COLO668 (cell line): ENCODE results near the gene RPL10.

Source experiments
- DNase-seq: peaks from one replicate; lab custom pipeline; 2025; ENCODE audit not compliant: unreplicated experiment; lab: John Stamatoyannopoulos, UW

Gene RPL10

DNA sequence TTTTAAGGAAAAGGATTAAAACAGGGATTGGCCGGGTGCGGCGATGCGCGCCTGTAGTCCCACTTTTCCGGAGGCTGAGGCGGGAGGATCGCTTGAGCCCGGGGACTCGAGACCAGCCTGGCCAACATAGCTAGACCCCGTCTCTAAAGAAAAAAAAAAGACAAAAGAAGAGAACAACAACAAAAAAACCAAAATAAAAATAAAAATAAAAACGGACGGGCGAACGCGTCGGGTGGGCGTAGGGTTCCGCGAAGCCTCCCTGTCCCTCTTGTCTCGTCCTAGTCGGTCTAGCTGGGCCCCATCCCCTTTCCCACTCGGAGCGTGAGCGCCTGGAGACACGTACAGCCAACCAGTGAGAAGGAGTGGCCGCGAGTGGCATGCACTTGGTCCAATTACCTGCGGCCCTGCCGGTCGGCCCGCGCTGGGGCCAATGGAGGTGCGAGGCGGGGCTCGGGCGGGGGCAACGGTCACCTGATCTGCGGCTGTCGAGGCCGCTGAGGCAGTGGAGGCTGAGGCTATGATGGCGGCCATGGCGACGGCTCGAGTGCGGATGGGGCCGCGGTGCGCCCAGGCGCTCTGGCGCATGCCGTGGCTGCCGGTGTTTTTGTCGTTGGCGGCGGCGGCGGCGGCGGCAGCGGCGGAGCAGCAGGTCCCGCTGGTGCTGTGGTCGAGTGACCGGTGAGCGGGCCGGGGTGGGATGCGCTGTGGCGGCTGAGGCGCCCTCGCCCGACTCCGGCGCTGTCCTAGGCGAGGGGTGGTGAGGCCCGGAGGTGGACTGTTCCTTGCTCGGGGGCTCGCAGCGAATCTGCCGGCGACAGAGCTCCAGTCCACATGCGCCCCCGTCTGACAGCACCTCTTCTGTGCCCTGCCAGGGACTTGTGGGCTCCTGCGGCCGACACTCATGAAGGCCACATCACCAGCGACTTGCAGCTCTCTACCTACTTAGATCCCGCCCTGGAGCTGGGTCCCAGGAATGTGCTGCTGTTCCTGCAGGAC, 30.3 kb downstream of the RPL10 start, which contains the start of gene ATP6AP1:
Gene ATP6AP1 (plus strand): TSS at position 502 of the 996 bp plus-strand sequence. CDS start 16 bp downstream, at position 518.
- peak; percentile 98 for DNase-seq

DNA sequence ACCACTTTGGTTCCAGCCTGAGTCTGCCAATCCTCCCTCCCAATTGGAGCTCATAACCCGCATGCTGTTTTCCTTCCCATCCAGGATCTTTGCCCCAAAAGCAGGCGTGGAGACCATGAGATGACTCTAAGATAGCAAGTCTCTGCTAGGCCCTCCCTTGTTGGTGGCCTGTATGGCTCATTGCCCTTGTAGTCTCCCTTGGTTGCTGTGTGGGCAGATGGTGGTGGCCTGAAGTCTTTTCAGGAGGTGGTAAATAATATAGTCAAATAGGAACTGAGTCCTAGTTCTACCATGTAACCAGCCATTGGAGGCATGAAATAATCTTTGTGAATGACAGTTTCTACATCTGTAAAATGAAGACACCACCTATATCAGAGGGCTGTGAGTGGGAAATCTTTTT, 31.5 kb downstream of the RPL10 start:
- no peak for DNase-seq

DNA sequence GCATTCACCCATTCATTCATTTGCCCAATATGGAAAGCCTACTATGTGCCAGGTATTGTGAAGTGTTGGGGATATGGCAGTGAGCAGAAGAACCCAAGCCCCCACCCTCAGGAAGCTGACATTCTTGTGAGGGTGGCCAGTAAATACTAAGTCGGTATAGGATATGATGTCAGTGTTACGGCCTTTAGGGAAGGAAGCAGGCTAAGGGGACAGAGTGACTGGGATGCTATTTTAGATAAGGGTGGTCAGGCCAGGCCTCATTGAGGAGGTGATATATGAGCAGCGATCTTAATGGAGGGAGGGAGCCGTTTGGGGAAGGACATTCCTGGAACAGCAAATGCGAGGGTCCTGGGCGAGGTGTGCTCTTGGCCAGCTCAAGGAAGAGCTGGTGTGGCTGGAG, 32.3 kb downstream of the RPL10 start:
- no peak for DNase-seq

DNA sequence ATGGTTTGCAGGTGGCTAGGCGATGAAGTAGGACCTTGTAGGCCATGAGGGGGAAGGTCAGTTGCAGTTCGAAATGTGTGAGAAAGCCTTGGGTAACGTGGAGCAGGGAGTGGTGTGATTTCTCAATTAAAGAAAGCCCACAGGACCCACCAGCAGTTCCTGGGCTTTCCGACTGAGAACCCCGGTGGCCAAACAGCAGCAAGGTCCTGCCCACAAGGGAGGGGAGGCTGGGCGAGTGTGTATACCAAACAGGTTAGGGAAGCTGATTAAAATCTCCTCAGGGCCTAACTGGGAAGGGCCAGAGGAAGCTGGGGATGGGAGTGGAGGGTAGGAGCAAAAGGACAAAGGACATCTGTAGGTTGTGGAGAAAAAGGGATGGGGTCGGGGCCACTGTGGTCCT, 32.7 kb downstream of the RPL10 start:
- no peak for DNase-seq

DNA sequence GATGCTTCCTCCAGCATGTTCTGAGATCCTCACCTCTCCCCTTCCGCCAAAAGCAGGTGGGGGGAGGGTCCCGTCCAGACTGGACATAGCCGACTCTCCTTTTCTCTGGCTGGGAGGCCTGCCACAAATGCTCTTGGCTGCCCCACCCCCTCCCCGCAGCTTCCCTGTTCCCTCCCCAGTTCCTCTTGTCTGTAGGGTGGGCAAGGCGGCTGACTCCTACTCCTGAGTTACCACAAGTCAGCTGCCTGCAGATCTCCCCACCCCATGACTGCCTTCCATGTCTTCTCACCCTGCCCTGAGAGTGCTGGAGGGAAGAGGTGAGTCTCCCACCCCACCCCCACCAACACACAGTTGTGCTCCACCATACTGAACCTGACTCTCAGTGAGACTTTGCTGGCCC, 33.2 kb downstream of the RPL10 start:
- no peak for DNase-seq

DNA sequence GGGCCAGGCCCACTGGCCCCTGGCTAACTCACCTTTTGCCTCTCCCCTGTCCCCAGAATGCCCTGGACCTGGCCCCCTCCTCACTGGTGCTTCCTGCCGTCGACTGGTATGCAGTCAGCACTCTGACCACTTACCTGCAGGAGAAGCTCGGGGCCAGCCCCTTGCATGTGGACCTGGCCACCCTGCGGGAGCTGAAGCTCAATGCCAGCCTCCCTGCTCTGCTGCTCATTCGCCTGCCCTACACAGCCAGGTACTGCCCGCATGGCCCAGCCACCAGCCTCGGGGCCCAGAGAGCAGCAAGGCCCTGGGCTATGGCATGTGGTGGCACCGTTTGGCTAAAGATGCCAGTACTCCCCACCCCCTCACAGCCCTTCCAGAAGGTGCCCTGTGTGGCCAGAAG, 34.0 kb downstream of the RPL10 start:
- no peak for DNase-seq

DNA sequence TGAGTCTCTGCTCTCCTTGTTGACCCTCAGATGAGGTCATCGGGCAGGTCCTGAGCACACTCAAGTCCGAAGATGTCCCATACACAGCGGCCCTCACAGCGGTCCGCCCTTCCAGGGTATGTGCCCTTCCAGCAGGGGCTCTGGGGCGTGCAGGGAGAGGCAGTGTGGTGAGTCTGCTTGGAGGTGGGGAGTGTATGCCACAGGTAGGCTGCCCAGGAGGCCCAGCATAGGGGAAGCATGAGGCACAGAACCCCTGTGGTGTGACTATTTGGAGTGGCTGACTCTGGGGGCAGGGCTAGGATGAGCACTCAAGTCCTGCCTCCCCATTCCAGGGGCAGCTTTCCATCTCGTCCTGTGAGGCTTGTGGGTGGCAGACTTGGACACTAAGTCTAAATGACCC, 35.4 kb downstream of the RPL10 start:
- DNase-seq = no peak

DNA sequence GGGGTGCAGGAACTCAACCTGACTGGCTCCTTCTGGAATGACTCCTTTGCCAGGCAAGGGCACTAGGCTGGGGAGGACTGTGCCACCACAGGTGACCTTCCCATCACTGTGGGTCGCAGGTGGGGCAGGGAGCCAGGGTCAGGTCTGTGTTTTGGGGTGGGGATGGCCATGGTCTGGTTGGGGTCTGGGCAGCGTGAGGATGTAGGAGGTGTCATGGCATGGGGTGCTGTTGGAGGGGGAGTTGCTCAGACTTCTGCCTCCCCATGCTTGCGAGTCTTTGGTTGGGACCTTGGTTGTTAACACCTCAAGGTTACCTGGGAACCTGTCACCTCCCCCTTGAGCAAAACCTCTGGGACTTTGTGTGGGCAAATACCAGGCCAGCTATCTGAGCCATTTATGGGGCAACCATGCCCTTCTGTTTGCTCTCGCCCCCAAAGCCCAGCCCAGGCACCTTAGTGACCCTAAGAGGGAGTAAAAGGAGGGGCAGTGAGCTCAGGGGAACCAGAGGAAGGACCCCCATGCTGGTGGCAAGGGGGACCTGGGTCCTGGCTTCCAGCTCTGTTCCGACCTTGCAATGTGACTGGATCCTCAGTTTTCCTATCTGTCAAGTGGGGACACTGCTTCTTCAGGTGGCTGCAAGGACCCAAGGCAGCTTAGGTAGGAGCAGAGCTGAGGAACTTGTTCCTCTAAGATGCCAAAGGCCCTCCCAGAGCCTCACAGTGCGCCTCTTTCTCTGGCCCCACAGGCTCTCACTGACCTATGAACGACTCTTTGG, 36.4 kb downstream of the RPL10 start:
- DNase-seq = no peak

DNA sequence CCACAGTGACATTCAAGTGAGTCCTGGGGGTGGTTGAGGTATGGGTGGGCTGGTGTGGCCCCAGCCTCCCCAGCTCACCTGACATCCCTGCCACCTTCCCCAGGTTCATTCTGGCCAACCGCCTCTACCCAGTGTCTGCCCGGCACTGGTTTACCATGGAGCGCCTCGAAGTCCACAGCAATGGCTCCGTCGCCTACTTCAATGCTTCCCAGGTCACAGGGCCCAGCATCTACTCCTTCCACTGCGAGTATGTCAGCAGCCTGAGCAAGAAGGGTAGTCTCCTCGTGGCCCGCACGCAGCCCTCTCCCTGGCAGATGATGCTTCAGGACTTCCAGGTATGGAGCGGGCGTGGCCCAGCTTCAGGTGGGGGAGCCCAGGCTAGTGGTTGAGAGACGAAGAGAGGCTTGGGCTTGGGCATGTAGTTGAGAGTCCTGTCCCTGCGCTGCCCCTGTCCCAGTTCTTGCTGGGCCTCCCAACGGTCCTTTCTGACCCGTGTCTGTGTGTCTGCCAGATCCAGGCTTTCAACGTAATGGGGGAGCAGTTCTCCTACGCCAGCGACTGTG, 37.1 kb downstream of the RPL10 start:
- DNase-seq = no peak

DNA sequence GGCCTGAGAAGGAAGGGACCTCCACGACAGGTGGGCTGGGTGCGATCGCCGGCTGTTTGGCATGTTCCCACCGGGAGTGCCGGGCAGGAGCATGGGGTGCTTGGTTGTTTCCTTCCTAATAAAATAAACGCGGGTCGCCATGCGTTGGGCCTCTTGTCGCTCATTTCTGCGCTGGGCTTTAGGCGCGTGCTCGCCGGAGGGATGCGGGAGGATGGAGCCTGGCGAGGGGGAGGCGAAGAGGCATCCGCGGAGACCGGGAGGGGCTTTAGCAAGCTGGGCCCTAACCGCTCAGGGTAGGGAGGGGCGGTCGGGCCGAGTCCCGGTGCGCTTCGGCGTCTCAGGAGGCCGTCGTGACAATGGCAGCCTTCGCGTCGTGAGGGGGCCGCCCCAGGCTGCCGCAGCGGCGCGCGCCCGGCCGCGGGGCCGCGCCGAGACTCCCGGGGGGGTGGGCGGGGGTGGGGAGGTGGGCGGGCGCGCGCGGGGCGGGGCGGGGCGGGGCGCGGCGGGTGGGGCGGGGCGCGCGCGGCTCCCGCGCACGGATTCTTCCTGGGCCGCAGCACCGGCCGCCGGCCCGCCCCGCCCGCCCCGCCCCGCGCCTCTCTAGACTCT, 38.3 kb downstream of the RPL10 start:
- peak; percentile 77 for DNase-seq

DNA sequence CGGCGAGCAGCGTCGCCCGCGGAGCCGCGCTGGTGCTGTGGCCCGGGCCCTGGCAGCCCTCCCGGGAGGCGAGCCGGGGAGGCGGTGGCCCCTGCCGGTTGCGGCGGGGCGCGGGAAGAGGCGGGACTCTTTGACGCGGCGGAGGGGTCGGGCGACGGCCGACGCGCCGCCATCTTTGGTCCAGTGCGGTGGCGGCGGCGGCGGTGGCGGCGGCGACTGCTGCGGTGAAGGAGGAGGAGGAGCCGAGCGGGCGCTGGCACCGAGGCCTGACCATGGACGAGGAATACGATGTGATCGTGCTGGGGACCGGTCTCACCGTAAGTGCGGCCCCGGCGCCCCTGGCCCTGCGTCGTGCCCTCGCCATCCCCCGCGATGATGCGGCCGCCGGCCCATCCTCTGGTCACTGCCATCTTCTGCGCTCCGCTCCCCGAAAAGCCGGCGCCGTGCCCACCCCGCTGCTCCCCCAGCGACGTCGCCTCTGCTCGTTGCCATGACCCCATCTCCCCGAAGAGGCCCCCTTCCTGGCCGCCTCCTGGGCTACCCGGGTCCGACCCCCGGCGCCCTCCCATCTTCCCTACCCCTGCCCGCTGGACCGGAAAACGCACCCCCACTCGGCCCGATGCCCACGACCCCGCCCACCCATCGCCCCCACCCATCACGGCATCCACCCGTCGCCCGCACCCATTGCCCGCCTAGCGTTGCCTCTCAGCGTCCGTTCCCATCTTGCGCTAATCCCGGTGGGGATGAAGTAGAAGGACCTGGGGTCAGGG, 39.0 kb downstream of the RPL10 start, which contains the start of gene GDI1:
Gene GDI1 (plus strand): TSS at position 172 of the 770 bp plus-strand sequence. CDS start 101 bp downstream, at position 273.
- peak; percentile 77 for DNase-seq

DNA sequence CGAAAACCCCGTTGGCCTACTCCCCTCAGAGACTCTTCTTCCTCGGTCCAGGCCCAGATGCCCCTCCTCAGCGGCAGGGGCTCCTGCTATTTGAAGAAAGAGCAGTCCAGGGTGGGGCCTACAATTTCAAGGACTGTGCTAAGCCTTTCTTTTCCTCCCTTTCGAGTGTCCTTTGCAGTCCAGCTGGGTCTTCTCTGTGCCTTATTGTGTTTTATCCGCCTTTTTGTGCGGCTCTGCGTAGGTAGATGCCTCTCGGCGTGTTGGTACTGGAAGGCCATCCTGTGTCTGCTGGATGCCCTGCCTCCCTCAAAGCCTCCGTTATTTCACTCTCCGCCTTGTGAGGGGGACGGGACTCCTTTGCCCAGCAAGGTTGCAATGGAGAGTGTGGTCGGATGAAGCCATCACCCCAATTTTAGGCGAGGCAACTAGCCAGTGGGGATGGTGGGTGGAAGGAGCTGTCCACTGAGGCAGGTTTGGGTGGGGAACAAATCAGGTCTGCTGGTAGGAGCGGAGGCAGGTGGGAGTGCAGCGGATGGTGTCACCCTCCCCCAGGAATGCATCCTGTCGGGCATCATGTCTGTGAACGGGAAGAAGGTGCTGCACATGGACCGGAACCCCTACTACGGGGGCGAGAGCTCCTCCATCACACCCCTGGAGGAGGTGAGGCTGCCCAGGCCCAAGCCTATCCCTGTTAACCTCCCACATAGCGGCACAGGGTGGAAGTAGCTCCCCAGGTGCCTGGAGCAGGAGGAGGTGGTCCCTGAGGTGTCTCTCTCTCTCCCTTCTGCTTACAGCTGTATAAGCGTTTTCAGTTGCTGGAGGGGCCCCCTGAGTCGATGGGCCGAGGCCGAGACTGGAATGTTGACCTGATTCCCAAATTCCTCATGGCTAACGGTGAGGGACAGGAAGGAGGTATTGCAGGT, 40.1 kb downstream of the RPL10 start:
- DNase-seq = no peak

DNA sequence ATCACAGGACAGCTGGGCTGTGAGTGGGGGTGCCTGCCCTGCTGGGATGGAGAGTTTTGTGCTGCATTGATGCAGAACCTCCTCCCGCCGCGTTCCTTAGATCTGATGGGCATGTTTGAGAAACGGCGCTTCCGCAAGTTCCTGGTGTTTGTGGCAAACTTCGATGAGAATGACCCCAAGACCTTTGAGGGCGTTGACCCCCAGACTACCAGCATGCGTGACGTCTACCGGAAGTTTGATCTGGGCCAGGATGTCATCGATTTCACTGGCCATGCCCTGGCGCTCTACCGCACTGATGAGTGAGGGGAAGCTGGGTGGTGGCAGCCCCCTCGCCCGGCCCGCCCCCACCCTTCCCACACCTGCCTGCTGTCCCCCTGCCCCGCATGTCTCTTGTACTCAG, 41.7 kb downstream of the RPL10 start:
- no peak for DNase-seq

DNA sequence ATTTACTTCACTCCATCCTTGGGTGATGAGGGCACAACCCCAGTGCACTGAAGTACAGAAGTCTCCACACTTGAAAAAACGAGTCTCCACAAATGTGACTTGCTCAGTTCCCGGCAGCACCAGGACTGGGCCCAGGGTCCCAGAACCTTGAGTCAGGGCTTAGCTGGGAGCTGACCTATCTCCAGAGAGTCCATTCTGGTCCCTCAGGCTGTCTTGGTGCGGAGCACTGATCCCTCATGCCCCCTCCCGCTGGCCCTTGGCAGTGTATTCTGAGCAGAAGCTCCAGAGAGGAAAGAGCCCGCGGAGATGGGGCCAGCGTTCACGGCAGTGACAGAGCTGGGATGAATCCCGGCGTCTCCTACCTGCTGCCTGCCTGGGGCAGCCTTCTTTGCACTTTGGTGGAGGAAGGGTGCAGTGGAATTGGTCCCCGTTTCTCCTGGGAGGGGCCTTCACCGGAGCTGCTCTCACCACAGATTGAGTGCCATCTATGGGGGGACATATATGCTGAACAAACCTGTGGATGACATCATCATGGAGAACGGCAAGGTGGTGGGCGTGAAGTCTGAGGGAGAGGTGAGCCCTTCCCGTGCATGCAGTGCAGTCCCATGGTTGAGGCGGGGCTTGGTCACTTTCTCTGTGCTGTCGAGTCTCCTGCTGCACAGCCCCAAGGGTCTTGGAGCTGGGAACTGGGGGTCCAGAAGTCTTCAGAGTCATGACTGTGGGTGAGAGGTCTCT, 42.6 kb downstream of the RPL10 start:
- no peak for DNase-seq

DNA sequence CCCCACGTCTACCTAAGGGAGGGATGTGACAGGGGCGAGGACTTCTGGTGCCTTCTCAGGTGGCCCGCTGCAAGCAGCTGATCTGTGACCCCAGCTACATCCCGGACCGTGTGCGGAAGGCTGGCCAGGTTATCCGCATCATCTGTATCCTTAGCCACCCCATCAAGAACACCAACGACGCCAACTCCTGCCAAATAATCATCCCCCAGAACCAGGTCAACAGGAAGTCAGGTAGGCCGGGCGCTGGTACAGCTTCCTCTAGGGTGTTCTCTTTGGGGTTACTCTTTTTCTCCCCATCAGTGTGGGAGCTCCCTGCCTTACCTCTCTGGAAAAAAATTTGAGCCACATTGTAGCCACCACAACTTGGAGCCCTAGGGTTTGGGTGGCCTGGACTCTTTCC, 43.4 kb downstream of the RPL10 start:
- no peak for DNase-seq

DNA sequence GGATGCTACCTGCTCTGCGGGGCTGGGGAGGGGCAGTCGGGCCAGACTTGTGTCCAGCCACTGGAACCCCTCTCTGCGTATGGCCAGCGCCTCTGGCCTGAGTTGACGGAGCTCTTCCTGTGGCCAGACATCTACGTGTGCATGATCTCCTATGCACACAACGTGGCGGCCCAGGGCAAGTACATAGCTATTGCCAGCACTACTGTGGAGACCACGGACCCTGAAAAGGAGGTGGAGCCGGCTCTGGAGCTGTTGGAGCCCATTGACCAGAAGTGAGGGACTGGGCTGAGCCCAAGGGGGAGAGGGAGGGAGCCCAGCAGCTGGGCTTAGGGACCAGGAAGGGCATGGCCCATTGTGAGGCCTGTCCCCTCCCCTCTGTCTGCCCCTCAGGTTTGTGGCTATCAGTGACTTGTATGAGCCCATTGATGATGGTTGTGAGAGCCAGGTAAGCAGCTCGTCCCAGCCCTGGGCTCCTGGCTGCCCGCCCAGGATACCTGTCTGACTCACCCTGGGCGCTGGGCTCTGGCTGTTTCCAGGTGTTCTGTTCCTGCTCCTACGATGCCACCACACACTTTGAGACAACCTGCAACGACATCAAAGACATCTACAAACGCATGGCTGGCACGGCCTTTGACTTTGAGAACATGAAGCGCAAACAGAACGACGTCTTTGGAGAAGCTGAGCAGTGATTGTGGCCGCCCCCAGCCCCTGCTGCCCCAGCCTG, 44.0 kb downstream of the RPL10 start:
- peak; percentile 11 for DNase-seq

DNA sequence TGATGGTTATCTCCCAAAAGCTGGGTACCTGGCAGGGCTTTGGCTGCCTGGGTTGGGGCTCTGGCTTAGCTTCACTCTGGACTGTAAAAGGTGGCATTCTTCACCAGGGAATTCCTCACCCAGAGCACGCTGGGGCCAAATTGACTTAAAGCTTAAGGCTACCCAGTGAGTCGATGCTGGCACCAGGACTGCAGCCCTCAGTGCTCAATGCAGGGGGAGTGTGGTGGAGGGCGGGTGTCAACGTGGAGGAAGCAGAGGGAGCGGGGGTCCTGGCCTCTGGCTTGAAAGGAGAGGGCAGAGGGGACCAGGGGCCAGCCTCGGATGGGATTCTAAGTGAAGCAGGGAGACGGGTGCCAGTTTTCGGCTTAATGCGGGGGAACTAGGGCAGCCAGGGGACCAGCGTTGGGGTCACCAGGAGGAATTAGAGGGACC, 45.3 kb downstream of the RPL10 start:
- DNase-seq = peak; percentile 24
